ENCODE data around the gene NR4A3. TPM values are rescaled to one million over a fixed set of nuclear protein-coding genes. Genes with fewer than 3 reads are reported as not detected.

Gene NR4A3
- total RNA-seq, 5 donors from 2014 or later (not counting 1 experiment from before 2014, with no cell fraction given) = 1.3 to 45.0 (median 1.8) TPM

DNA sequence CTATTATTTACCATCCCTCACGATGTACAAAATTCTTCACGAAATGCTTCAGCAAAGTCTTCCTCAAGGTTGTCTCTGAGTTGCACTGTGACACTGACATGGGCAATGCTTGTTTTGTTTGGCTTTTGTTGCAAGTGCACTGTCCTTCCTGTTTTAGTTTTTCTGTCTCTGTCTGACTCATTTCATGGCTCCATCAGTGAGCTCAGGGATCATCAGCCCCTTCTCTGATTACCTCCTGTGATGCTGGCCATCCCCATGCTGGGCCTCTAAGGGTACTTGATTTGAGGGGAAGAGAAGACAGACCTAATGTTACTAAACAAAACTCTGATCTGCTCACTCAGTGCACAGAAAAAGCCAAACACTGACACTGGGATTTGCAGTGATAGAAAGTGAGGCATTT is 47.2 kb downstream of the NR4A3 start:
- Mint-ChIP-seq H3K9me3 (no peaks in the 10 kb centered on the region), H3K27ac (peak overlapping the region in 1 of 2 donors; percentile 18), H3K4me1 (peaks cover 0 to 4% (median 2%) of the 10 kb centered on the region in 3 donors), H3K36me3 (peaks cover 3% of the 10 kb centered on the region), H3K4me3 (no peak overlapping the region), H3K27me3 (no peaks in the 10 kb centered on the region)
- H3K27ac ChIP-seq (ENCODE audit: low read length) = no peak overlapping the region
- DNase-seq = no peak
- H3K36me3 ChIP-seq (ENCODE audit: control insufficient read depth in 2 of 2, extremely low read depth in 1 of 2, insufficient read depth in 1 of 2, low read length in 1 of 2) = no peaks in the 10 kb centered on the region
- H3K9me3 ChIP-seq = no peaks in the 10 kb centered on the region
- H3K4me1 ChIP-seq (ENCODE audit: control insufficient read depth in 1 of 2, extremely low read depth in 1 of 2, insufficient read depth in 2 of 2, low read length in 2 of 2) = no peaks in the 10 kb centered on the region
- 60% methylated on average over 1 of the region's 2 CpGs for WGBS (ENCODE audit: insufficient coverage)
- ChIA-PET POLR2A (no interaction called here), CTCF (no interaction called here)
- no peak overlapping the region for H3K4me3 ChIP-seq (ENCODE audit: control insufficient read depth in 1 of 2, extremely low read depth in 1 of 2, low read length in 1 of 2)
- H3K27me3 ChIP-seq (replicated peaks in 1 of 2; ENCODE audit: control insufficient read depth in 2 of 2, extremely low read depth in 1 of 2, insufficient read depth in 2 of 2, low read length in 1 of 2) = no peaks in the 10 kb centered on the region
- ATAC-seq (replicated peaks in 1 of 4) = no peak

DNA sequence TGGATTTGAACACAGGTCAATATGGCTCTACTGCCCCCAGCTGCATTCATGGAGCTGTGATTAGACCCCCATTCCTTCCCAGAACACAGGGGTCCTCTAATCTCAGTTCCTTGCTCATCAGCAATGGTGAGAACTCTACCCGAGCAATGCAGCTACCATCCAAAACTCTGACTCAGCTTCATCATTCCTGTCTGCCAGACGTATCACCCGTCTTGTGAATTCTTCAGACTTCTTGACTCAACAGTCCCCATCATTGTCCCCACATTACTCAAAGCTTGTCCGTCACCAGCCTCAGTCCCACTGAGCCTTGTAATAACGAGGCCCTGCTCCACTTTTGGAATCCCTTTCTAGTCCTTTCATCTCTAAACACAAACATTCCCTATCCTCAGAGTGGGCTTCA is 48.4 kb downstream of the NR4A3 start:
- H3K27me3 ChIP-seq (replicated peaks in 1 of 2; ENCODE audit: control insufficient read depth in 2 of 2, extremely low read depth in 1 of 2, insufficient read depth in 2 of 2, low read length in 1 of 2) = no peaks in the 10 kb centered on the region
- no peaks in the 10 kb centered on the region for H3K9me3 ChIP-seq
- POLR2A ChIA-PET = no interaction called here
- DNase-seq (no peak), ATAC-seq (replicated peaks in 1 of 4) (no peak)
- Mint-ChIP-seq H3K36me3 (no peaks in the 10 kb centered on the region), H3K27ac (no peak overlapping the region), H3K27me3 (peaks cover 0 to 2% of the 10 kb centered on the region in 2 donors), H3K4me1 (peaks cover 0 to 4% (median 2%) of the 10 kb centered on the region in 3 donors), H3K4me3 (no peak overlapping the region), H3K9me3 (no peaks in the 10 kb centered on the region)
- no peaks in the 10 kb centered on the region for H3K4me1 ChIP-seq (ENCODE audit: control insufficient read depth in 1 of 2, extremely low read depth in 1 of 2, insufficient read depth in 2 of 2, low read length in 2 of 2)
- WGBS (ENCODE audit: insufficient coverage) = 98% methylated on average over 5 of the region's 5 CpGs
- no peaks in the 10 kb centered on the region for H3K36me3 ChIP-seq (ENCODE audit: control insufficient read depth in 2 of 2, extremely low read depth in 1 of 2, insufficient read depth in 1 of 2, low read length in 1 of 2)
- CTCF ChIA-PET = interaction anchor here in 1 of 2 donors (0.6 kb wide), 1 partner anchor 554 kb away, joined by 7 read pairs; no protein-coding TSS in a partner anchor
- no peak overlapping the region for H3K27ac ChIP-seq (ENCODE audit: low read length)
- no peak overlapping the region for H3K4me3 ChIP-seq (ENCODE audit: control insufficient read depth in 1 of 2, extremely low read depth in 1 of 2, low read length in 1 of 2)

DNA sequence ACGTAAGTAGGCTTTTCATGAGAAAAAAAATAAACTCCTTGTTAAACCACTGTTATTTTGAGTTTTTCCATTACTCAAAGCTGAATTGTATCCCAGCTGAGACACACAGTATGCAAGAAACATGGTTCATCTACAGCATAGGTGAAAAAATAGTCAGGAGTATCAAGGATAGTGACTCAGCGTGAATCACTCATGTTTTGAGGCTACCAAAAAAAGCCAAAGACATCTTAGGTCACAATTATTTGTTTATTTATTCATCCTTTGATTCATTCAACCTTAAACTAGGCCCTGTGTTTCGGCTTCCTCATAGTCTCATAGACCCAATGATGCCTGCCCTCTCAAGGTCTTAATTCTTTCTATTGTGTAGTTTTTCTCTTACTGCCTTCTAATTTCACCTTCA is 51.8 kb downstream of the NR4A3 start:
- no peak overlapping the region for H3K27ac Mint-ChIP-seq
- no peaks in the 10 kb centered on the region for H3K9me3 Mint-ChIP-seq
- Histone ChIP-seq H3K36me3 (ENCODE audit: control insufficient read depth in 2 of 2, extremely low read depth in 1 of 2, insufficient read depth in 1 of 2, low read length in 1 of 2) (no peaks in the 10 kb centered on the region), H3K27ac (ENCODE audit: low read length) (no peak overlapping the region), H3K4me3 (ENCODE audit: control insufficient read depth in 1 of 2, extremely low read depth in 1 of 2, low read length in 1 of 2) (no peak overlapping the region), H3K4me1 (ENCODE audit: control insufficient read depth in 1 of 2, extremely low read depth in 1 of 2, insufficient read depth in 2 of 2, low read length in 2 of 2) (no peaks in the 10 kb centered on the region), H3K9me3 (no peaks in the 10 kb centered on the region), H3K27me3 (replicated peaks in 1 of 2; ENCODE audit: control insufficient read depth in 2 of 2, extremely low read depth in 1 of 2, insufficient read depth in 2 of 2, low read length in 1 of 2) (no peaks in the 10 kb centered on the region)
- H3K4me1 Mint-ChIP-seq = peaks cover 0 to 3% (median 0%) of the 10 kb centered on the region in 3 donors
- H3K4me3 Mint-ChIP-seq = no peak overlapping the region
- H3K27me3 Mint-ChIP-seq = peaks cover 0 to 9% of the 10 kb centered on the region in 2 donors
- WGBS (ENCODE audit: insufficient coverage) = no CpG with 5 or more reads among the region's 3 CpGs
- ChIA-PET POLR2A (no interaction called here), CTCF (no interaction called here)
- no peak for DNase-seq
- ATAC-seq (replicated peaks in 1 of 4) = no peak
- no peaks in the 10 kb centered on the region for H3K36me3 Mint-ChIP-seq

DNA sequence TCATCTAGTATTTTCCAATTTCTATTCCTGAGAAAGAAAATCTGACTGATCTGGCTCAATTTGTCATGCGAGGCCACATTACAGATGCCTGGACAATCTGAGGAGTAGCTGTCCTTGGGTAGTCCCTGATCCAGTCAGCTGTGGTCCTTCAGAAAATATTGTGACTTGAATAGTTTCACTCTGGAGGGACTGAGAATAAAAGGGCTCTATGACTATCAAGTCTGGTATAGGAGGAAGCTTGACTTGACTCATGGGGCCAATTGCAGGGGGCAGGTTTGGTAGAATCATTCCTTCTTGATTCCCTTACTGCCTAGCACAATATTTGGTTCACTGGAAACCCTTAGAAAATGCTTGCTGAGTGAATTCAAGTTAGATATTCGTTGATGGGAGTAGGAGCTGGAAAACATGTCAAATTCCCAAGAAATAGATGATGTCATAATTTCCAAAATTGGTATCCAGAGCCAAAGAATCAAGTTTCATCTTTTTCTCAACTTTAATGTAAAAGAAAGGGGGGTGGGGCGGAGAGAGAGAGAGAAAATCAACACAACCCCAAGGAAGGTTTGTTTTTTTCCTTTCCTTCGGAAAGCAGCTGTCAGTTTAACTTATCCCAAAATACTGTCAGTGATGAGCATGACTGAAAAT is 52.4 kb downstream of the NR4A3 start:
- ChIA-PET POLR2A (no interaction called here), CTCF (no interaction called here)
- no peaks in the 10 kb centered on the region for H3K4me1 ChIP-seq (ENCODE audit: control insufficient read depth in 1 of 2, extremely low read depth in 1 of 2, insufficient read depth in 2 of 2, low read length in 2 of 2)
- H3K4me1 Mint-ChIP-seq = no peaks in the 10 kb centered on the region
- no peaks in the 10 kb centered on the region for H3K36me3 ChIP-seq (ENCODE audit: control insufficient read depth in 2 of 2, extremely low read depth in 1 of 2, insufficient read depth in 1 of 2, low read length in 1 of 2)
- H3K27ac Mint-ChIP-seq = no peak overlapping the region
- H3K36me3 Mint-ChIP-seq = no peaks in the 10 kb centered on the region
- no peak overlapping the region for H3K4me3 ChIP-seq (ENCODE audit: control insufficient read depth in 1 of 2, extremely low read depth in 1 of 2, low read length in 1 of 2)
- DNase-seq (no peak), ATAC-seq (replicated peaks in 1 of 4) (no peak)
- H3K9me3 ChIP-seq = no peaks in the 10 kb centered on the region
- H3K9me3 Mint-ChIP-seq = no peaks in the 10 kb centered on the region
- H3K27ac ChIP-seq (ENCODE audit: low read length) = no peak overlapping the region
- 100% methylated on average over 1 of the region's 4 CpGs for WGBS (ENCODE audit: insufficient coverage)
- no peaks in the 10 kb centered on the region for H3K27me3 ChIP-seq (replicated peaks in 1 of 2; ENCODE audit: control insufficient read depth in 2 of 2, extremely low read depth in 1 of 2, insufficient read depth in 2 of 2, low read length in 1 of 2)
- H3K4me3 Mint-ChIP-seq = no peak overlapping the region
- H3K27me3 Mint-ChIP-seq = peaks cover 0 to 9% of the 10 kb centered on the region in 2 donors

DNA sequence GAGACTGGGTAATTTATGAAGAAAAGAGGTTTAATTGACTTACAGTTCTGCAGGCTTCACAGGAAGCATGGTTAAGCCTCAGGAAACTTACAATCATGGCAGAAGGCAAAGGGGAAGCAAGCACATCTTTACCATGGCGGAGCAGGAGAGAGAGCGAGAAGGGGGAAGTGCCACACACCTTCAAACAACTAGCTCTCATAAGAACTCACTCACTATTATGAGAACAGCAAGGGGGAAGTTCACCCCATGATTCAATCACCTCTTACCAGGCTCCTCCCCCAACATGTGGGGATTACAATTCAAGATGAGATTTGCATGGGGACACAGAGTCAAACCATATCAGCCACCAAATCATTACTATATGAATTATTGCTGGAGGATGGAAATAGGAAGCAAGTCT is 54.5 kb downstream of the NR4A3 start:
- WGBS (ENCODE audit: insufficient coverage) = no CpG with 5 or more reads among the region's 2 CpGs
- DNase-seq = no peak
- Mint-ChIP-seq H3K27ac (no peak overlapping the region), H3K4me1 (no peaks in the 10 kb centered on the region), H3K4me3 (no peak overlapping the region), H3K36me3 (no peaks in the 10 kb centered on the region), H3K9me3 (no peaks in the 10 kb centered on the region), H3K27me3 (peaks cover 0 to 9% of the 10 kb centered on the region in 2 donors)
- no peaks in the 10 kb centered on the region for H3K27me3 ChIP-seq (replicated peaks in 1 of 2; ENCODE audit: control insufficient read depth in 2 of 2, extremely low read depth in 1 of 2, insufficient read depth in 2 of 2, low read length in 1 of 2)
- no peaks in the 10 kb centered on the region for H3K4me1 ChIP-seq (ENCODE audit: control insufficient read depth in 1 of 2, extremely low read depth in 1 of 2, insufficient read depth in 2 of 2, low read length in 2 of 2)
- H3K9me3 ChIP-seq = no peaks in the 10 kb centered on the region
- CTCF ChIA-PET = no interaction called here
- H3K27ac ChIP-seq (ENCODE audit: low read length) = no peak overlapping the region
- H3K4me3 ChIP-seq (ENCODE audit: control insufficient read depth in 1 of 2, extremely low read depth in 1 of 2, low read length in 1 of 2) = no peak overlapping the region
- no peak for ATAC-seq (replicated peaks in 1 of 4)
- POLR2A ChIA-PET = no interaction called here
- H3K36me3 ChIP-seq (ENCODE audit: control insufficient read depth in 2 of 2, extremely low read depth in 1 of 2, insufficient read depth in 1 of 2, low read length in 1 of 2) = no peaks in the 10 kb centered on the region

DNA sequence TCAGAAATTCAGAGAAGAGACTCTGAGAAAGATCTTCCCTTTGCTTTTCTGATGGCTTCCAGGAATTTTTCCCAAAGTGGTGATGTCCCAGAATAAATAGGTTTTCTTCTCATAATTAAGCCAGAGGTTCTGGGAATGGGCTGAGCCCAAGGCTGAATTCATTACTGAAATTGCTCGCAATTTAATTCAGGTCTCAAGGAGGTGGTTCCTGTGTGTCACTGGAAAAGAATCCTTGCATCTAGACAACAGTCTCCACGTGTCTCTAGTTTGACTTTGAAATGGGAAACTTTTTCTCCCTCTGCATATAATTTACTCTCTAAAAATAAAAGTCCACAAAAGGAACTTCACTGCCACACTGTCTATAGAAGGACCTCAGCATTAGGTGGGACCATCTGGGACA is 57.0 kb downstream of the NR4A3 start:
- ChIA-PET CTCF (no interaction called here), POLR2A (no interaction called here)
- Histone ChIP-seq H3K36me3 (ENCODE audit: control insufficient read depth in 2 of 2, extremely low read depth in 1 of 2, insufficient read depth in 1 of 2, low read length in 1 of 2) (no peaks in the 10 kb centered on the region), H3K4me1 (ENCODE audit: control insufficient read depth in 1 of 2, extremely low read depth in 1 of 2, insufficient read depth in 2 of 2, low read length in 2 of 2) (no peaks in the 10 kb centered on the region), H3K4me3 (ENCODE audit: control insufficient read depth in 1 of 2, extremely low read depth in 1 of 2, low read length in 1 of 2) (no peak overlapping the region), H3K27me3 (replicated peaks in 1 of 2; ENCODE audit: control insufficient read depth in 2 of 2, extremely low read depth in 1 of 2, insufficient read depth in 2 of 2, low read length in 1 of 2) (no peaks in the 10 kb centered on the region), H3K9me3 (no peaks in the 10 kb centered on the region), H3K27ac (ENCODE audit: low read length) (no peak overlapping the region)
- DNase-seq (no peak), ATAC-seq (replicated peaks in 1 of 4) (no peak)
- no CpG with 5 or more reads among the region's 2 CpGs for WGBS (ENCODE audit: insufficient coverage)
- Mint-ChIP-seq H3K27me3 (peaks cover 0 to 9% of the 10 kb centered on the region in 2 donors), H3K4me1 (no peaks in the 10 kb centered on the region), H3K9me3 (no peaks in the 10 kb centered on the region), H3K27ac (no peak overlapping the region), H3K4me3 (no peak overlapping the region), H3K36me3 (peaks cover 4% of the 10 kb centered on the region)

DNA sequence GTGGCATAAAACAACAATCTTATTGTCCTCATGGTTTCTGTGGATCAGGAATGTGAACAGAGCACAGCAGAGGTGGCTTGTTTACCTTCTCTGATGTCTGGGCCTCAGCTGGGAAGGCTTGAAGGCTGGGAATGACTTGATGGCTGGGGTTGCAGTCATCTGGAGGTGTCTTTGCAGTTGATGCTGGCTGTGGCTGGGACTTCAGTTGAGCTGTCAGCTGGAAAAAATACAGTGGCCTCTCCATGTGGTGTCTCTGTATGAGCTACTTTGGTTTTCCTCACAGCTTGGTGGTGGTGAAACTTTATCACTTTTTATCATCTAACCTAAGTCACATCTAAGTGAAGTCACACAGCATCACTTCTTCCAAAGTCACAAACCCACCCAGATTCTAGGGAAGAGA is 60.1 kb downstream of the NR4A3 start:
- H3K27ac Mint-ChIP-seq = no peak overlapping the region
- no peak overlapping the region for H3K4me3 ChIP-seq (ENCODE audit: control insufficient read depth in 1 of 2, extremely low read depth in 1 of 2, low read length in 1 of 2)
- ATAC-seq (replicated peaks in 1 of 4) (no peak), DNase-seq (no peak)
- CTCF ChIA-PET = interaction anchor here in 1 of 2 donors (0.6 kb wide), 1 partner anchor 57 kb away, joined by 7 read pairs; no protein-coding TSS in a partner anchor
- H3K9me3 ChIP-seq = no peaks in the 10 kb centered on the region
- H3K27me3 ChIP-seq (replicated peaks in 1 of 2; ENCODE audit: control insufficient read depth in 2 of 2, extremely low read depth in 1 of 2, insufficient read depth in 2 of 2, low read length in 1 of 2) = no peaks in the 10 kb centered on the region
- no peaks in the 10 kb centered on the region for H3K4me1 Mint-ChIP-seq
- peaks cover 0 to 8% of the 10 kb centered on the region in 2 donors for H3K27me3 Mint-ChIP-seq
- no peaks in the 10 kb centered on the region for H3K36me3 ChIP-seq (ENCODE audit: control insufficient read depth in 2 of 2, extremely low read depth in 1 of 2, insufficient read depth in 1 of 2, low read length in 1 of 2)
- H3K9me3 Mint-ChIP-seq = no peaks in the 10 kb centered on the region
- no peaks in the 10 kb centered on the region for H3K4me1 ChIP-seq (ENCODE audit: control insufficient read depth in 1 of 2, extremely low read depth in 1 of 2, insufficient read depth in 2 of 2, low read length in 2 of 2)
- H3K27ac ChIP-seq (ENCODE audit: low read length) = no peak overlapping the region
- no peak overlapping the region for H3K4me3 Mint-ChIP-seq
- POLR2A ChIA-PET = no interaction called here
- peaks cover 4% of the 10 kb centered on the region for H3K36me3 Mint-ChIP-seq
